Epithelial cell of proximal tubule (primary cell): ENCODE data around the gene DSC1. TPM values are rescaled to one million over a fixed set of nuclear protein-coding genes. Genes with fewer than 3 reads are reported as not detected.
"Not testable (repeated sequence)": the region's sequence is repeated elsewhere in the genome, so short reads cannot be mapped to it uniquely, and the experiment has no call there.

Source experiments
- DNase-seq: peaks from one replicate; pipeline ENCODE4 v3.0.0-alpha.2; 2011; ENCODE audit warnings: low read depth
- H3K4me3 ChIP-seq: 2 replicates; pipeline ENCODE4 v1.5.1; 2011; ENCODE audit warnings: low read depth, mild to moderate bottlenecking, low read length
- CTCF ChIP-seq: conservative IDR thresholded peaks from 2 replicates; pipeline ENCODE4 v1.5.1; 2012; ENCODE audit warnings: low read depth, mild to moderate bottlenecking, low read length
- total RNA-seq: library from RNA; depleted of rRNA; stranded (reverse); fragments of >200 nt; gene quantifications from 2 replicates; pipeline ENCODE4 v1.2.3, GENCODE V29; 2015

Gene DSC1
- total RNA-seq, 1 donor from 2014 or later: not detected

- no peak for DNase-seq
- no peak overlapping the region for H3K4me3 ChIP-seq
- TF ChIP-seq CTCF: no peak
Observed at GRCh38 chr18:31129398-31130115, 33.1 kb downstream of the DSC1 start.

GRCh38 chr18:31125878-31126277, 36.8 kb downstream of the DSC1 start:
- H3K4me3 ChIP-seq: no peak overlapping the region
- DNase-seq: no peak
- no peak for TF ChIP-seq CTCF

- not testable (repeated sequence) for H3K4me3 ChIP-seq, DNase-seq
Observed at GRCh38 chr18:31123125-31123524, 39.5 kb downstream of the DSC1 start.

GRCh38 chr18:31120594-31120993, 42.1 kb downstream of the DSC1 start:
- no peak overlapping the region for H3K4me3 ChIP-seq
- TF ChIP-seq CTCF: no peak
- no peak for DNase-seq

GRCh38 chr18:31116853-31117595, 45.6 kb downstream of the DSC1 start:
- no peak overlapping the region for H3K4me3 ChIP-seq
- no peak for TF ChIP-seq CTCF
- no peak for DNase-seq

GRCh38 chr18:31112804-31113203, 49.9 kb downstream of the DSC1 start:
- no peak overlapping the region for H3K4me3 ChIP-seq
- no peak for TF ChIP-seq CTCF
- DNase-seq: no peak

GRCh38 chr18:31105733-31106132, 56.9 kb downstream of the DSC1 start:
- DNase-seq: no peak
- H3K4me3 ChIP-seq: no peak overlapping the region
- no peak for TF ChIP-seq CTCF
